GM23338 (cell line): ENCODE results near the gene ASXL3. TPM values are rescaled to one million over a fixed set of nuclear protein-coding genes. Genes with fewer than 3 reads are reported as not detected.

ENCODE experiments used
- ATAC-seq: fragments of 200-7000 bp; cut with Tn5 transposase; 3 replicates; pipeline ENCODE4 v1.9.1; 2020
- DNase-seq: peaks from one replicate; pipeline ENCODE4 v3.0.0-alpha.2; 2015; ENCODE audit warnings: low spot score
- H2AFZ ChIP-seq: fragments of 200-600 bp; sonication (generic); 2 replicates; pipeline ENCODE4 v1.8.0; 2016; ENCODE audit warnings: antibody characterized with exemption, mild to moderate bottlenecking, moderate library complexity
- H3F3A ChIP-seq: fragments of 200-600 bp; sonication (generic); replicated peaks from 2 replicates; pipeline ENCODE4 v1.8.0; 2017; ENCODE audit warnings: antibody characterized with exemption, mixed run types, low read depth
- H3K27ac ChIP-seq: fragments of 200-600 bp; sonication (generic); 2 replicates; pipeline ENCODE4 v1.6.1; 2016; ENCODE audit warnings: low read depth
- H3K27me3 ChIP-seq: fragments of 200-600 bp; sonication (generic); 2 replicates; pipeline ENCODE4 v1.8.0; 2016; ENCODE audit warnings: mild to moderate bottlenecking, mixed run types, moderate library complexity; ENCODE audit not compliant: insufficient read depth
- H3K36me3 ChIP-seq: fragments of 200-600 bp; sonication (generic); 2 replicates; pipeline ENCODE4 v1.8.0; 2016; ENCODE audit warnings: mild to moderate bottlenecking; ENCODE audit not compliant: insufficient read depth
- H3K4me1 ChIP-seq: fragments of 200-600 bp; sonication (generic); 2 replicates; pipeline ENCODE4 v1.8.0; 2016; ENCODE audit warnings: mild to moderate bottlenecking, moderate library complexity; ENCODE audit not compliant: insufficient read depth
- H3K4me2 ChIP-seq: fragments of 200-600 bp; sonication (generic); 2 replicates; pipeline ENCODE4 v1.7.1; 2017; ENCODE audit warnings: mixed run types
- H3K4me3 ChIP-seq: fragments of 200-600 bp; sonication (generic); 2 replicates; pipeline ENCODE4 v1.6.1; 2016; ENCODE audit warnings: mixed run types
- H3K79me2 ChIP-seq: fragments of 200-600 bp; sonication (generic); replicated peaks from 2 replicates; pipeline ENCODE4 v1.8.0; 2017; ENCODE audit warnings: mild to moderate bottlenecking; ENCODE audit not compliant: insufficient read depth
- H3K9me2 ChIP-seq: fragments of 200-600 bp; sonication (generic); 2 replicates; pipeline ENCODE4 v1.8.0; 2017; ENCODE audit not compliant: insufficient read depth
- H4K20me1 ChIP-seq: fragments of 200-600 bp; sonication (generic); replicated peaks from 2 replicates; pipeline ENCODE4 v1.8.0; 2017; ENCODE audit warnings: mild to moderate bottlenecking; ENCODE audit not compliant: insufficient read depth
- H3K27ac Mint-ChIP-seq: 2 replicates; pipeline ENCODE4 v1.8.0; 2020; ENCODE audit warnings: inconsistent platforms, mild to moderate bottlenecking, moderate library complexity, mixed read lengths
- H3K27me3 Mint-ChIP-seq: 3 replicates; pipeline ENCODE4 v1.8.0; 2022; ENCODE audit warnings: low read depth, mild to moderate bottlenecking, moderate library complexity, mixed read lengths, inconsistent platforms; ENCODE audit not compliant: insufficient read depth, poor library complexity
- H3K36me3 Mint-ChIP-seq: 3 replicates; pipeline ENCODE4 v1.8.0; 2021; ENCODE audit warnings: low read depth, mild to moderate bottlenecking, inconsistent platforms, moderate library complexity, mixed read lengths
- H3K4me1 Mint-ChIP-seq: 3 replicates; pipeline ENCODE4 v1.8.0; 2020; ENCODE audit warnings: mild to moderate bottlenecking, inconsistent platforms, mixed read lengths
- H3K4me3 Mint-ChIP-seq: 3 replicates; pipeline ENCODE4 v1.8.0; 2021; ENCODE audit warnings: moderate library complexity, mild to moderate bottlenecking, inconsistent platforms, mixed read lengths
- H3K9me3 Mint-ChIP-seq: 3 replicates; pipeline ENCODE4 v1.8.0; 2020; ENCODE audit warnings: moderate library complexity, mild to moderate bottlenecking, inconsistent platforms, mixed read lengths
- CREB1 ChIP-seq: fragments of 250-450 bp; sonication (Bioruptor Pico); IDR thresholded peaks from 2 replicates; pipeline ENCODE4 v1.5.0; 2020; ENCODE audit warnings: low read depth, mild to moderate bottlenecking, moderate library complexity
- CTCF ChIP-seq, 2 experiments: fragments of 200-600 bp in 1 of 2; sonication (generic) in 1 of 2; conservative IDR thresholded peaks; 2 replicates each; pipeline versions ENCODE4 v1.5.1 to v1.6.1; 2016 to 2017; ENCODE audit warnings: antibody characterized with exemption in 2 of 2, low read depth in 2 of 2, mild to moderate bottlenecking in 2 of 2, moderate library complexity in 1 of 2
- EZH2 ChIP-seq: fragments of 200-600 bp; sonication (generic); IDR thresholded peaks from one replicate; pipeline ENCODE4 v1.8.0; 2017; ENCODE audit warnings: antibody characterized with exemption, mild to moderate bottlenecking, low read depth; ENCODE audit not compliant: unreplicated experiment
- EZH2phosphoT487 ChIP-seq: fragments of 200-600 bp; sonication (generic); IDR thresholded peaks from one replicate; pipeline ENCODE4 v1.8.1; 2018; ENCODE audit warnings: antibody characterized with exemption; ENCODE audit not compliant: unreplicated experiment
- JUNB ChIP-seq: IDR thresholded peaks from one replicate; pipeline ENCODE4 v1.6.1; 2016; ENCODE audit warnings: antibody characterized with exemption; ENCODE audit not compliant: unreplicated experiment
- NANOG ChIP-seq: IDR thresholded peaks from 2 replicates; pipeline ENCODE4 v1.6.1; 2016; ENCODE audit warnings: antibody characterized with exemption, borderline replicate concordance
- POLR2AphosphoS5 ChIP-seq: IDR thresholded peaks from 2 replicates; pipeline ENCODE4 v1.6.1; 2016; ENCODE audit warnings: antibody characterized with exemption, low read depth
- REST ChIP-seq: IDR thresholded peaks from one replicate; pipeline ENCODE4 v1.6.1; 2018; ENCODE audit warnings: antibody characterized with exemption; ENCODE audit not compliant: unreplicated experiment
- STAT1 ChIP-seq: IDR thresholded peaks from one replicate; pipeline ENCODE4 v1.6.1; 2016; ENCODE audit warnings: antibody characterized with exemption; ENCODE audit not compliant: unreplicated experiment
- ZNF114 ChIP-seq: fragments of 250-450 bp; sonication (Bioruptor Pico); IDR thresholded peaks from 2 replicates; pipeline ENCODE4 v1.5.0; 2020; ENCODE audit warnings: mild to moderate bottlenecking, moderate library complexity
- ZNF331 ChIP-seq: fragments of 250-450 bp; sonication (Bioruptor Pico); IDR thresholded peaks from 2 replicates; pipeline ENCODE4 v1.5.0; 2020; ENCODE audit warnings: low read depth, mild to moderate bottlenecking, moderate library complexity
- polyA plus RNA-seq: library from polyadenylated mRNA; unstranded; fragments of >200 nt; fragmentation: Nextera tagmentation; extraction: Ambion mirVana; gene quantifications from 2 replicates; pipeline ENCODE4 v1.2.1, GENCODE V29; 2016
- total RNA-seq: library from RNA; depleted of rRNA; stranded (reverse); fragments of >200 nt; shearing (Covaris generic); gene quantifications from 2 replicates; pipeline ENCODE4 v1.2.3, GENCODE V29; 2014
- TF ChIP-seq, protein P1 (sequence below): IDR thresholded peaks from 2 replicates; pipeline ENCODE4 v1.6.1; 2016; ENCODE audit warnings: antibody characterized with exemption
- TF ChIP-seq, protein P2 (sequence below): fragments of 250-450 bp; sonication (Bioruptor Pico); IDR thresholded peaks from 2 replicates; pipeline ENCODE4 v1.5.0; 2020; ENCODE audit warnings: mild to moderate bottlenecking, moderate library complexity

ASXL3 gene
- total and polyA plus RNA-seq, 2 experiments from 2014 or later, result 0.23 to 1.4 TPM

DNA sequence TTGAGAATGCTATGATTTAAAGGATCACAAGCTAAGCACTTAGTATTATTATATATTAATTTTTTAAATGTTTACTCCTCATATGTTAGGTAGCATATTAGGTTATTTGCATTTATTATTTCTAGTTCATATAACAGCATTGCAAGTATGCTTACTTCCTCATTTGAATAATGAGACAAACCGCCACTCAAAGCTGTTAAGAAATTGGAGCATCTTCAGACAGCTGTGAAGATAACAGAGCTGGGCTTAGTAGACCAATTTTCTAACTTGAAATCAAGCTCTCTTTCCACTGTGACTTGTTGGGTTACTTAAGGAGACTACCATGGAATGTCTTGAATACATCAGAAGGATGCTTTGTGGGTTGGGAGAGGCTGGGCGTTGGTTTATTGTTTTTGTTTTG lies 139.3 kb downstream of the ASXL3 start:
- no peaks in the 10 kb centered on the region for H3K4me1 ChIP-seq
- no peak overlapping the region for H3K27ac Mint-ChIP-seq
- TF ChIP-seq ZNF331 (CRISPR knock-in tag) (no peak), NANOG (no peak), EZH2phosphoT487 (no peak), POLR2AphosphoS5 (no peak), CREB1 (CRISPR knock-in tag) (no peak), JUNB (no peak), REST (no peak), CTCF (conservative IDR thresholded peaks at IDR 0.05; ENCODE audit: low read depth in 2 of 2) (no peak), ZNF114 (CRISPR knock-in tag) (no peak), STAT1 (no peak), EZH2 (no peak)
- TF ChIP-seq, protein P1, sequence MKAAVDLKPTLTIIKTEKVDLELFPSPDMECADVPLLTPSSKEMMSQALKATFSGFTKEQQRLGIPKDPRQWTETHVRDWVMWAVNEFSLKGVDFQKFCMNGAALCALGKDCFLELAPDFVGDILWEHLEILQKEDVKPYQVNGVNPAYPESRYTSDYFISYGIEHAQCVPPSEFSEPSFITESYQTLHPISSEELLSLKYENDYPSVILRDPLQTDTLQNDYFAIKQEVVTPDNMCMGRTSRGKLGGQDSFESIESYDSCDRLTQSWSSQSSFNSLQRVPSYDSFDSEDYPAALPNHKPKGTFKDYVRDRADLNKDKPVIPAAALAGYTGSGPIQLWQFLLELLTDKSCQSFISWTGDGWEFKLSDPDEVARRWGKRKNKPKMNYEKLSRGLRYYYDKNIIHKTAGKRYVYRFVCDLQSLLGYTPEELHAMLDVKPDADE, result no peak
- TF ChIP-seq, protein P2, sequence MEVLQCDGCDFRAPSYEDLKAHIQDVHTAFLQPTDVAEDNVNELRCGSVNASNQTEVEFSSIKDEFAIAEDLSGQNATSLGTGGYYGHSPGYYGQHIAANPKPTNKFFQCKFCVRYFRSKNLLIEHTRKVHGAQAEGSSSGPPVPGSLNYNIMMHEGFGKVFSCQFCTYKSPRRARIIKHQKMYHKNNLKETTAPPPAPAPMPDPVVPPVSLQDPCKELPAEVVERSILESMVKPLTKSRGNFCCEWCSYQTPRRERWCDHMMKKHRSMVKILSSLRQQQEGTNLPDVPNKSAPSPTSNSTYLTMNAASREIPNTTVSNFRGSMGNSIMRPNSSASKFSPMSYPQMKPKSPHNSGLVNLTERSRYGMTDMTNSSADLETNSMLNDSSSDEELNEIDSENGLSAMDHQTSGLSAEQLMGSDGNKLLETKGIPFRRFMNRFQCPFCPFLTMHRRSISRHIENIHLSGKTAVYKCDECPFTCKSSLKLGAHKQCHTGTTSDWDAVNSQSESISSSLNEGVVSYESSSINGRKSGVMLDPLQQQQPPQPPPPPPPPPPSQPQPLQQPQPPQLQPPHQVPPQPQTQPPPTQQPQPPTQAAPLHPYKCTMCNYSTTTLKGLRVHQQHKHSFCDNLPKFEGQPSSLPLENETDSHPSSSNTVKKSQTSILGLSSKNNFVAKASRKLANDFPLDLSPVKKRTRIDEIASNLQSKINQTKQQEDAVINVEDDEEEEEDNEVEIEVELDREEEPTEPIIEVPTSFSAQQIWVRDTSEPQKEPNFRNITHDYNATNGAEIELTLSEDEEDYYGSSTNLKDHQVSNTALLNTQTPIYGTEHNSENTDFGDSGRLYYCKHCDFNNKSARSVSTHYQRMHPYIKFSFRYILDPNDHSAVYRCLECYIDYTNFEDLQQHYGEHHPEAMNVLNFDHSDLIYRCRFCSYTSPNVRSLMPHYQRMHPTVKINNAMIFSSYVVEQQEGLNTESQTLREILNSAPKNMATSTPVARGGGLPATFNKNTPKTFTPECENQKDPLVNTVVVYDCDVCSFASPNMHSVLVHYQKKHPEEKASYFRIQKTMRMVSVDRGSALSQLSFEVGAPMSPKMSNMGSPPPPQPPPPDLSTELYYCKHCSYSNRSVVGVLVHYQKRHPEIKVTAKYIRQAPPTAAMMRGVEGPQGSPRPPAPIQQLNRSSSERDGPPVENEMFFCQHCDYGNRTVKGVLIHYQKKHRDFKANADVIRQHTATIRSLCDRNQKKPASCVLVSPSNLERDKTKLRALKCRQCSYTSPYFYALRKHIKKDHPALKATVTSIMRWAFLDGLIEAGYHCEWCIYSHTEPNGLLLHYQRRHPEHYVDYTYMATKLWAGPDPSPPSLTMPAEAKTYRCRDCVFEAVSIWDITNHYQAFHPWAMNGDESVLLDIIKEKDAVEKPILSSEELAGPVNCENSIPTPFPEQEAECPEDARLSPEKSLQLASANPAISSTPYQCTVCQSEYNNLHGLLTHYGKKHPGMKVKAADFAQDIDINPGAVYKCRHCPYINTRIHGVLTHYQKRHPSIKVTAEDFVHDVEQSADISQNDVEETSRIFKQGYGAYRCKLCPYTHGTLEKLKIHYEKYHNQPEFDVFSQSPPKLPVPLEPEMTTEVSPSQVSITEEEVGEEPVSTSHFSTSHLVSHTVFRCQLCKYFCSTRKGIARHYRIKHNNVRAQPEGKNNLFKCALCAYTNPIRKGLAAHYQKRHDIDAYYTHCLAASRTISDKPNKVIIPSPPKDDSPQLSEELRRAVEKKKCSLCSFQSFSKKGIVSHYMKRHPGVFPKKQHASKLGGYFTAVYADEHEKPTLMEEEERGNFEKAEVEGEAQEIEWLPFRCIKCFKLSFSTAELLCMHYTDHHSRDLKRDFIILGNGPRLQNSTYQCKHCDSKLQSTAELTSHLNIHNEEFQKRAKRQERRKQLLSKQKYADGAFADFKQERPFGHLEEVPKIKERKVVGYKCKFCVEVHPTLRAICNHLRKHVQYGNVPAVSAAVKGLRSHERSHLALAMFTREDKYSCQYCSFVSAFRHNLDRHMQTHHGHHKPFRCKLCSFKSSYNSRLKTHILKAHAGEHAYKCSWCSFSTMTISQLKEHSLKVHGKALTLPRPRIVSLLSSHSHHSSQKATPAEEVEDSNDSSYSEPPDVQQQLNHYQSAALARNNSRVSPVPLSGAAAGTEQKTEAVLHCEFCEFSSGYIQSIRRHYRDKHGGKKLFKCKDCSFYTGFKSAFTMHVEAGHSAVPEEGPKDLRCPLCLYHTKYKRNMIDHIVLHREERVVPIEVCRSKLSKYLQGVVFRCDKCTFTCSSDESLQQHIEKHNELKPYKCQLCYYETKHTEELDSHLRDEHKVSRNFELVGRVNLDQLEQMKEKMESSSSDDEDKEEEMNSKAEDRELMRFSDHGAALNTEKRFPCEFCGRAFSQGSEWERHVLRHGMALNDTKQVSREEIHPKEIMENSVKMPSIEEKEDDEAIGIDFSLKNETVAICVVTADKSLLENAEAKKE (CRISPR knock-in tag), result no peak
- no peaks in the 10 kb centered on the region for H4K20me1 ChIP-seq
- H3K4me2 ChIP-seq, result no peak overlapping the region
- no peaks in the 10 kb centered on the region for H3K79me2 ChIP-seq
- no peak overlapping the region for H3K4me3 ChIP-seq
- H3K27me3 ChIP-seq, result no peaks in the 10 kb centered on the region
- H3K36me3 ChIP-seq, result no peaks in the 10 kb centered on the region
- no peaks in the 10 kb centered on the region; the same call in 1 of the 2 replicates for H3K9me2 ChIP-seq
- no peaks in the 10 kb centered on the region for H3K36me3 Mint-ChIP-seq
- no peak for ATAC-seq
- H3K4me3 Mint-ChIP-seq, result no peak overlapping the region
- no peaks in the 10 kb centered on the region for H3F3A ChIP-seq
- H3K27ac ChIP-seq, result no peak overlapping the region
- H3K9me3 Mint-ChIP-seq, result no peaks in the 10 kb centered on the region
- DNase-seq, result no peak
- no peak overlapping the region for H2AFZ ChIP-seq
- H3K4me1 Mint-ChIP-seq, result no peaks in the 10 kb centered on the region
- H3K27me3 Mint-ChIP-seq, result peaks cover 2% of the 10 kb centered on the region
